GM18519 (cell line): ENCODE measurements around the gene METAP1D.

Source experiments
- ATAC-seq: cut with Tn5 transposase; IDR thresholded peaks from one replicate; pipeline ENCODE4 v1.9.1; 2021; ENCODE audit warnings: mild to moderate bottlenecking, moderate library complexity; ENCODE audit not compliant: unreplicated experiment, low FRiP score

METAP1D gene

GRCh38 chr2:172089633-172090032, 89.9 kb downstream of the METAP1D start:
- ATAC-seq, result no peak

GRCh38 chr2:172090044-172090961, 90.5 kb downstream of the METAP1D start:
- ATAC-seq, result no peak

- no peak for ATAC-seq
Measured at GRCh38 chr2:172091000-172091641, 91.4 kb downstream of the METAP1D start.

- no peak for ATAC-seq
Measured at GRCh38 chr2:172091761-172092566, 92.2 kb downstream of the METAP1D start.

- no peak for ATAC-seq
Measured at GRCh38 chr2:172092716-172093415, 93.1 kb downstream of the METAP1D start.

- ATAC-seq, result no peak
Measured at GRCh38 chr2:172093416-172094293, 93.9 kb downstream of the METAP1D start.

GRCh38 chr2:172094294-172095145, 94.8 kb downstream of the METAP1D start:
- no peak for ATAC-seq

- no peak for ATAC-seq
Measured at GRCh38 chr2:172095146-172095904, 95.6 kb downstream of the METAP1D start.

- ATAC-seq, result no peak
Measured at GRCh38 chr2:172095905-172096625, 96.3 kb downstream of the METAP1D start.

- ATAC-seq, result no peak
Measured at GRCh38 chr2:172096626-172097547, 97.1 kb downstream of the METAP1D start.

GRCh38 chr2:172097557-172098131, 97.9 kb downstream of the METAP1D start:
- ATAC-seq, result no peak

- no peak for ATAC-seq
Measured at GRCh38 chr2:172098287-172098649, 98.5 kb downstream of the METAP1D start.

- ATAC-seq, result no peak
Measured at GRCh38 chr2:172098650-172099471, 99.1 kb downstream of the METAP1D start.

- ATAC-seq, result no peak
Measured at GRCh38 chr2:172099472-172100079, 99.8 kb downstream of the METAP1D start.
